ENCODE measurements around the gene ADGRD1.

DNA sequence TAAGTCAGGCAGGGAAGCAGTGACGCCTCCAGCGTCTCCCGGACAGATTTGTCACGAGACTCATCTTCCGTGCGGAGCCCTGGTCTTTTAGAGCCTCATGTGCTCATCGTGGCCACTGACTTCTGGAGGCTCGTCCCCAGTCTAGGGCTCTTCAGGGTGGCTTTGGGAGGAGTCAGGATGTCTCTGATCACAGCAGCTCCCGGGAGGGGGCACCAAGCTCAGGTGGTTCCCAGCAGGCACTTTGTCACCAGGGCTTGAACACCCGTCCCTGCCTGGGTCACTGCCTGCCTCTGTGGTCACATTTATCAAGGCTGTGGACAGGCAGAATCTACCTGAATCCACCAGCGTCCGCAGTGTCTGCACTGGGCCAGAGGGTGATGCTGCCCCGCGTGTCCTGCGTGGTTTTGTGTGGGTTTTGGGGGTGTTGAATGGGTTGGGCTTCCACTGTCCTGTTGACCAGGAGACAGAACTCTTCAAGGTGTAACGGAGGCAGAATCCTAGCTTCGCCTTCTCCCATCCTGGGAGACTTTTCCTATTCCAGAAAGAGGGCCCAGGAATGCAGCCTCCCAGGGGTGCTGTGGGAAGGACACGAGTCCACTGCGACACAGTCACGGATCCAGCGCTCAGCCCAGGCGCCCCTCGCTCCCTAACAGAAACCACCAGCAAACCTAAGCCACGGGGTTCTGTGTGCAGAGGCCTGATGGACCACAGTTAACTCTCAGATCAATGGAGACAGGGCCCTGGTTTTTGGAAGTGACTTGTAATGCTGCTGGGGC, 132.3 kb downstream of the ADGRD1 start:
- TF ChIP-seq, protein P1, sequence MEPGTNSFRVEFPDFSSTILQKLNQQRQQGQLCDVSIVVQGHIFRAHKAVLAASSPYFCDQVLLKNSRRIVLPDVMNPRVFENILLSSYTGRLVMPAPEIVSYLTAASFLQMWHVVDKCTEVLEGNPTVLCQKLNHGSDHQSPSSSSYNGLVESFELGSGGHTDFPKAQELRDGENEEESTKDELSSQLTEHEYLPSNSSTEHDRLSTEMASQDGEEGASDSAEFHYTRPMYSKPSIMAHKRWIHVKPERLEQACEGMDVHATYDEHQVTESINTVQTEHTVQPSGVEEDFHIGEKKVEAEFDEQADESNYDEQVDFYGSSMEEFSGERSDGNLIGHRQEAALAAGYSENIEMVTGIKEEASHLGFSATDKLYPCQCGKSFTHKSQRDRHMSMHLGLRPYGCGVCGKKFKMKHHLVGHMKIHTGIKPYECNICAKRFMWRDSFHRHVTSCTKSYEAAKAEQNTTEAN (CRISPR knock-in tag; IDR thresholded peaks at IDR 0.05) = no peak
- TF ChIP-seq, protein P2, sequence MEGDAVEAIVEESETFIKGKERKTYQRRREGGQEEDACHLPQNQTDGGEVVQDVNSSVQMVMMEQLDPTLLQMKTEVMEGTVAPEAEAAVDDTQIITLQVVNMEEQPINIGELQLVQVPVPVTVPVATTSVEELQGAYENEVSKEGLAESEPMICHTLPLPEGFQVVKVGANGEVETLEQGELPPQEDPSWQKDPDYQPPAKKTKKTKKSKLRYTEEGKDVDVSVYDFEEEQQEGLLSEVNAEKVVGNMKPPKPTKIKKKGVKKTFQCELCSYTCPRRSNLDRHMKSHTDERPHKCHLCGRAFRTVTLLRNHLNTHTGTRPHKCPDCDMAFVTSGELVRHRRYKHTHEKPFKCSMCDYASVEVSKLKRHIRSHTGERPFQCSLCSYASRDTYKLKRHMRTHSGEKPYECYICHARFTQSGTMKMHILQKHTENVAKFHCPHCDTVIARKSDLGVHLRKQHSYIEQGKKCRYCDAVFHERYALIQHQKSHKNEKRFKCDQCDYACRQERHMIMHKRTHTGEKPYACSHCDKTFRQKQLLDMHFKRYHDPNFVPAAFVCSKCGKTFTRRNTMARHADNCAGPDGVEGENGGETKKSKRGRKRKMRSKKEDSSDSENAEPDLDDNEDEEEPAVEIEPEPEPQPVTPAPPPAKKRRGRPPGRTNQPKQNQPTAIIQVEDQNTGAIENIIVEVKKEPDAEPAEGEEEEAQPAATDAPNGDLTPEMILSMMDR (IDR thresholded peaks at IDR 0.05) = no peak
- TF ChIP-seq, protein P3, sequence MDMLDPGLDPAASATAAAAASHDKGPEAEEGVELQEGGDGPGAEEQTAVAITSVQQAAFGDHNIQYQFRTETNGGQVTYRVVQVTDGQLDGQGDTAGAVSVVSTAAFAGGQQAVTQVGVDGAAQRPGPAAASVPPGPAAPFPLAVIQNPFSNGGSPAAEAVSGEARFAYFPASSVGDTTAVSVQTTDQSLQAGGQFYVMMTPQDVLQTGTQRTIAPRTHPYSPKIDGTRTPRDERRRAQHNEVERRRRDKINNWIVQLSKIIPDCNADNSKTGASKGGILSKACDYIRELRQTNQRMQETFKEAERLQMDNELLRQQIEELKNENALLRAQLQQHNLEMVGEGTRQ (CRISPR knock-in tag; IDR thresholded peaks at IDR 0.05) = no peak
- no peak for TF ChIP-seq TEAD4 (CRISPR knock-in tag; IDR thresholded peaks at IDR 0.05)
- TF ChIP-seq ATF6 (CRISPR knock-in tag; IDR thresholded peaks at IDR 0.05) = no peak
- TF ChIP-seq NFYB (CRISPR knock-in tag; conservative IDR thresholded peaks at IDR 0.05; ENCODE audit: low read depth) = no peak
- TF ChIP-seq, protein P4, sequence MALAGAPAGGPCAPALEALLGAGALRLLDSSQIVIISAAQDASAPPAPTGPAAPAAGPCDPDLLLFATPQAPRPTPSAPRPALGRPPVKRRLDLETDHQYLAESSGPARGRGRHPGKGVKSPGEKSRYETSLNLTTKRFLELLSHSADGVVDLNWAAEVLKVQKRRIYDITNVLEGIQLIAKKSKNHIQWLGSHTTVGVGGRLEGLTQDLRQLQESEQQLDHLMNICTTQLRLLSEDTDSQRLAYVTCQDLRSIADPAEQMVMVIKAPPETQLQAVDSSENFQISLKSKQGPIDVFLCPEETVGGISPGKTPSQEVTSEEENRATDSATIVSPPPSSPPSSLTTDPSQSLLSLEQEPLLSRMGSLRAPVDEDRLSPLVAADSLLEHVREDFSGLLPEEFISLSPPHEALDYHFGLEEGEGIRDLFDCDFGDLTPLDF (CRISPR knock-in tag; IDR thresholded peaks at IDR 0.05) = no peak
- no peak for TF ChIP-seq NR2C2 (CRISPR knock-in tag; IDR thresholded peaks at IDR 0.05)
- no peak for TF ChIP-seq ZNF138 (CRISPR knock-in tag; conservative IDR thresholded peaks at IDR 0.05)
- TF ChIP-seq ATF1 (CRISPR knock-in tag; IDR thresholded peaks at IDR 0.05) = no peak

All from WTC11 (cell line).